SK-N-SH (cell line): ENCODE data around the gene ZPR1. TPM values are rescaled to one million over a fixed set of nuclear protein-coding genes. Genes with fewer than 3 reads are reported as not detected.

Source experiments
- CTCF ChIA-PET: fragments of 300-600, 350-600 bp; formaldehyde crosslinking; extraction: SDS; loops from one replicate; lab custom pipeline; 2021; lab: Yijun Ruan, JAX
- POLR2A ChIA-PET: fragments of 350-600 bp; sonication (Branson Sonifier 250); formaldehyde crosslinking; extraction: SDS; loops from one replicate; lab custom pipeline; 2020; ENCODE audit warnings: antibody characterized with exemption, inconsistent platforms; lab: Yijun Ruan, JAX
- DNase-seq: peaks from one replicate; pipeline ENCODE4 v3.0.0; 2012
- H2AFZ ChIP-seq: fragments of 200-600 bp; sonication (generic); 2 replicates; pipeline ENCODE4 v1.8.1; 2016; ENCODE audit warnings: antibody characterized with exemption, mild to moderate bottlenecking, low read depth
- H3F3A ChIP-seq: fragments of 200-600 bp; sonication (generic); replicated peaks from 2 replicates; pipeline ENCODE3; 2016; ENCODE audit warnings: antibody characterized with exemption, mild to moderate bottlenecking; ENCODE audit not compliant: insufficient read depth
- H3K27ac ChIP-seq, 2 experiments: fragments of 200-500 bp in 1 of 2; fragments of 200-600 bp in 1 of 2; sonication (Bioruptor generic) in 1 of 2; sonication (generic), shearing (Covaris generic) in 1 of 2; 2 replicates each; pipeline versions ENCODE4 v1.5.1 to v1.6.1; 2014 to 2016; ENCODE audit warnings: low read depth in 2 of 2, inconsistent platforms in 1 of 2, low read length in 1 of 2, mild to moderate bottlenecking in 1 of 2, mixed read lengths in 1 of 2
- H3K27me3 ChIP-seq: fragments of 200-600 bp; sonication (generic), shearing (Covaris generic); 2 replicates; pipeline ENCODE4 v1.6.1; 2016; ENCODE audit warnings: mixed run types; ENCODE audit not compliant: insufficient read depth
- H3K36me3 ChIP-seq, 2 experiments: fragments of 200-500 bp in 1 of 2; fragments of 200-600 bp in 1 of 2; sonication (Bioruptor generic) in 1 of 2; sonication (generic) in 1 of 2; replicated peaks in 1 of 2; 2 replicates each; pipeline versions ENCODE3 to v1.5.1; 2014 to 2016; ENCODE audit warnings: low read length in 1 of 2, mild to moderate bottlenecking in 1 of 2; ENCODE audit not compliant: insufficient read depth in 2 of 2, control insufficient read depth in 1 of 2
- H3K4me1 ChIP-seq, 2 experiments: fragments of 200-500 bp in 1 of 2; fragments of 200-600 bp in 1 of 2; sonication (Bioruptor generic) in 1 of 2; sonication (generic), shearing (Covaris generic) in 1 of 2; 2 replicates each; pipeline versions ENCODE4 v1.5.1 to v1.6.1; 2014 to 2016; ENCODE audit warnings: low read depth in 1 of 2, low read length in 1 of 2, mixed run types in 1 of 2; ENCODE audit not compliant: insufficient read depth in 2 of 2, control insufficient read depth in 1 of 2
- H3K4me2 ChIP-seq: fragments of 200-600 bp; sonication (generic), shearing (Covaris generic); 2 replicates; pipeline ENCODE4 v1.6.1; 2017; ENCODE audit warnings: mixed run types
- H3K4me3 ChIP-seq, 2 experiments: fragments of 200-500 bp in 1 of 2; fragments of 200-600 bp in 1 of 2; sonication (Bioruptor generic) in 1 of 2; sonication (generic), shearing (Covaris generic) in 1 of 2; 2 replicates each; pipeline versions ENCODE4 v1.5.1 to v1.8.1; 2014 to 2016; ENCODE audit warnings: low read depth in 2 of 2, inconsistent platforms in 1 of 2, low read length in 1 of 2, mild to moderate bottlenecking in 1 of 2, mixed read lengths in 1 of 2, moderate library complexity in 1 of 2
- H3K79me2 ChIP-seq: fragments of 200-600 bp; sonication (generic); 2 replicates; pipeline ENCODE4 v1.8.1; 2017; ENCODE audit warnings: mild to moderate bottlenecking; ENCODE audit not compliant: insufficient read depth
- H3K9ac ChIP-seq: fragments of 200-600 bp; sonication (generic); 2 replicates; pipeline ENCODE4 v1.6.1; 2017; ENCODE audit warnings: mixed run types
- H3K9me2 ChIP-seq: fragments of 200-600 bp; sonication (generic); 2 replicates; pipeline ENCODE4 v1.6.1; 2017; ENCODE audit warnings: mixed run types
- H3K9me3 ChIP-seq: fragments of 200-600 bp; sonication (generic); 2 replicates; pipeline ENCODE4 v1.6.1; 2017; ENCODE audit warnings: mixed run types, mild to moderate bottlenecking, moderate library complexity
- H4K20me1 ChIP-seq: fragments of 200-600 bp; sonication (generic); 2 replicates; pipeline ENCODE4 v1.6.1; 2017; ENCODE audit warnings: mild to moderate bottlenecking, mixed run types; ENCODE audit not compliant: insufficient read depth
- CTCF ChIP-seq: fragments of 200-600 bp; sonication (generic); IDR thresholded peaks from 2 replicates; pipeline ENCODE4 v1.6.1; 2017; ENCODE audit warnings: antibody characterized with exemption, mild to moderate bottlenecking, moderate library complexity
- FOXJ3 ChIP-seq: sonication (generic); formaldehyde crosslinking; IDR thresholded peaks from 2 replicates; pipeline ENCODE4 v1.5.1; 2020; ENCODE audit warnings: mild to moderate bottlenecking, missing genetic modification reagents
- GABPA ChIP-seq: IDR thresholded peaks from 2 replicates; pipeline ENCODE4 v1.4.0; 2012; ENCODE audit warnings: low read depth, mild to moderate bottlenecking
- IRF3 ChIP-seq: fragments of 150-350 bp; IDR thresholded peaks from 2 replicates; pipeline ENCODE4 v1.6.1; 2016; ENCODE audit warnings: mild to moderate bottlenecking, low read depth, low read length
- MEF2A ChIP-seq: IDR thresholded peaks from 2 replicates; pipeline ENCODE4 v1.4.0; 2012; ENCODE audit warnings: low read depth, borderline replicate concordance
- NRF1 ChIP-seq: IDR thresholded peaks from 2 replicates; pipeline ENCODE4 v1.6.1; 2012; ENCODE audit warnings: low read depth, mild to moderate bottlenecking, low read length
- RCOR1 ChIP-seq: fragments of 150-350 bp; IDR thresholded peaks from 2 replicates; pipeline ENCODE4 v1.6.1; 2017; ENCODE audit warnings: antibody characterized with exemption, low read length
- REST ChIP-seq: IDR thresholded peaks from 2 replicates; pipeline ENCODE4 v1.6.1; 2012; ENCODE audit warnings: mild to moderate bottlenecking, low read depth, low read length, moderate library complexity
- RFX5 ChIP-seq: IDR thresholded peaks from 2 replicates; pipeline ENCODE4 v1.6.1; 2012; ENCODE audit warnings: mild to moderate bottlenecking, improper control_type of control experiment, low read length
- SMC3 ChIP-seq: IDR thresholded peaks from 2 replicates; pipeline ENCODE4 v1.6.1; 2012; ENCODE audit warnings: low read depth, low read length, improper control_type of control experiment
- TEAD4 ChIP-seq: IDR thresholded peaks from 2 replicates; pipeline ENCODE4 v1.4.0; 2012; ENCODE audit warnings: mild to moderate bottlenecking, borderline replicate concordance; ENCODE audit not compliant: insufficient read depth
- YY1 ChIP-seq: IDR thresholded peaks from 2 replicates; pipeline ENCODE4 v1.4.0; 2012; ENCODE audit warnings: low read depth, mild to moderate bottlenecking
- ZBTB33 ChIP-seq: IDR thresholded peaks from 2 replicates; pipeline ENCODE4 v1.4.0; 2012; ENCODE audit warnings: low read depth, borderline replicate concordance
- WGBS: methylation state at CpG from one replicate; pipeline ENCODE4 v1.1.6; 2017; ENCODE audit warnings: low lambda C conversion rate; 5-methylcytosine and 5-hydroxymethylcytosine counted together
- polyA plus RNA-seq, 3 experiments: library from polyadenylated mRNA; depleted of rRNA; stranded (reverse); fragments of >200 nt; gene quantifications; 2 replicates each; pipeline ENCODE4 v1.2.3, GENCODE V29; 2012

The ZPR1 gene
- polyA plus RNA-seq, 1 of the 3 experiments (the other 2 are of a cell fraction), result 52.4 TPM

- H3K36me3 ChIP-seq, result no peaks in the 10 kb centered on the region
- TF ChIP-seq CTCF (no peak), RFX5 (no peak), TEAD4 (no peak), GABPA (no peak), MEF2A (no peak), ZBTB33 (no peak), NRF1 (no peak), SMC3 (no peak), REST (no peak)
- no peaks in the 10 kb centered on the region for H3K9me2 ChIP-seq
- no peak overlapping the region for H3K27ac ChIP-seq
- ChIA-PET POLR2A (no interaction called here), CTCF (interaction anchor here (1.5 kb wide), 1 partner anchor 307 kb away, joined by 5 read pairs; no protein-coding TSS in a partner anchor)
- H3K4me3 ChIP-seq, result no peak overlapping the region
- no peaks in the 10 kb centered on the region for H3K27me3 ChIP-seq
- DNase-seq, result no peak
- no peaks in the 10 kb centered on the region for H3K4me1 ChIP-seq
- H2AFZ ChIP-seq, result no peak overlapping the region
- no peak overlapping the region for H3K9ac ChIP-seq
- no peaks in the 10 kb centered on the region for H3K79me2 ChIP-seq
- no peaks in the 10 kb centered on the region for H3K9me3 ChIP-seq
- no peaks in the 10 kb centered on the region for H4K20me1 ChIP-seq
- 79% methylated on average over 5 of the region's 5 CpGs for WGBS
- peaks cover 3% of the 10 kb centered on the region for H3F3A ChIP-seq
- no peak overlapping the region for H3K4me2 ChIP-seq
These were observed 10.5 kb upstream of the ZPR1 start for GRCh38 chr11:116798368-116798767.

GRCh38 chr11:116797816-116798215 is 10.0 kb upstream of the ZPR1 start:
- no peak for DNase-seq
- Histone ChIP-seq H3K9me3 (no peaks in the 10 kb centered on the region), H3K9me2 (no peaks in the 10 kb centered on the region), H3K9ac (no peak overlapping the region), H3K36me3 (no peaks in the 10 kb centered on the region), H3K27me3 (no peaks in the 10 kb centered on the region), H3K4me1 (peaks cover 0 to 4% of the 10 kb centered on the region in 2 experiments; a peak in 1 of 4 replicates), H2AFZ (no peak overlapping the region), H3K4me2 (no peak overlapping the region), H3F3A (peaks cover 9% of the 10 kb centered on the region), H4K20me1 (no peaks in the 10 kb centered on the region), H3K79me2 (no peaks in the 10 kb centered on the region), H3K27ac (no peak overlapping the region), H3K4me3 (no peak overlapping the region)
- WGBS, result 90% methylated on average over 5 of the region's 5 CpGs
- ChIA-PET CTCF (interaction anchor here (1.0 to 1.5 kb wide), 2 partner anchors 38 to 308 kb away, joined by 3 to 5 read pairs; no protein-coding TSS in a partner anchor), POLR2A (no interaction called here)
- TF ChIP-seq REST (no peak), SMC3 (no peak), FOXJ3 (CRISPR knock-in tag) (no peak), RCOR1 (no peak), IRF3 (no peak), YY1 (no peak), MEF2A (no peak)
